ENCODE measurements around the gene TBX6.
"Not testable (repeated sequence)": the region's sequence is repeated elsewhere in the genome, so short reads cannot be mapped to it uniquely, and the experiment has no call there.

The TBX6 gene

DNA sequence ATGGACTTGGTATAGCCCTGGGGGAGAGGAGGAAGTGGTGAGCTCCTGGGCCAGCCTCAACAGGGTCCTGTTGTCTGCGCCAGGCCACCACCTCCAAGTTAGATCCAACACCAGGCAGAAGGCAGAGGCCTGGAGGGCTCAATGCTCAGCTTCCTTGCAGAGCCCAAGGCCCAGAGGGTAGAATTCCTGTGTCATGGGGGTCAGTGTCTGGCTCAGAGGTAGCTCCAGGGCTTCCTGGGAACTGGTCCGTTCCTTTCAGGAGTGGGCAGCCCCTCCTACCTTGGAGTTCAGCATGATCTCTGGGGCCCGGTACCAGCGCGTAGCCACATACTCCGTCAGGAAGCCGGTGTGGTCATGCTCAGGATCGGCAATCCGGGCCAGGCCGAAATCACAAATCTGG lies 26.0 kb upstream of the TBX6 start:
- DNase-seq (ENCODE audit: low spot score) = no peak
- TF ChIP-seq, protein P1, sequence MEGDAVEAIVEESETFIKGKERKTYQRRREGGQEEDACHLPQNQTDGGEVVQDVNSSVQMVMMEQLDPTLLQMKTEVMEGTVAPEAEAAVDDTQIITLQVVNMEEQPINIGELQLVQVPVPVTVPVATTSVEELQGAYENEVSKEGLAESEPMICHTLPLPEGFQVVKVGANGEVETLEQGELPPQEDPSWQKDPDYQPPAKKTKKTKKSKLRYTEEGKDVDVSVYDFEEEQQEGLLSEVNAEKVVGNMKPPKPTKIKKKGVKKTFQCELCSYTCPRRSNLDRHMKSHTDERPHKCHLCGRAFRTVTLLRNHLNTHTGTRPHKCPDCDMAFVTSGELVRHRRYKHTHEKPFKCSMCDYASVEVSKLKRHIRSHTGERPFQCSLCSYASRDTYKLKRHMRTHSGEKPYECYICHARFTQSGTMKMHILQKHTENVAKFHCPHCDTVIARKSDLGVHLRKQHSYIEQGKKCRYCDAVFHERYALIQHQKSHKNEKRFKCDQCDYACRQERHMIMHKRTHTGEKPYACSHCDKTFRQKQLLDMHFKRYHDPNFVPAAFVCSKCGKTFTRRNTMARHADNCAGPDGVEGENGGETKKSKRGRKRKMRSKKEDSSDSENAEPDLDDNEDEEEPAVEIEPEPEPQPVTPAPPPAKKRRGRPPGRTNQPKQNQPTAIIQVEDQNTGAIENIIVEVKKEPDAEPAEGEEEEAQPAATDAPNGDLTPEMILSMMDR (IDR thresholded peaks at IDR 0.05; ENCODE audit: extremely low read depth, missing control alignments) = no peak

DNA sequence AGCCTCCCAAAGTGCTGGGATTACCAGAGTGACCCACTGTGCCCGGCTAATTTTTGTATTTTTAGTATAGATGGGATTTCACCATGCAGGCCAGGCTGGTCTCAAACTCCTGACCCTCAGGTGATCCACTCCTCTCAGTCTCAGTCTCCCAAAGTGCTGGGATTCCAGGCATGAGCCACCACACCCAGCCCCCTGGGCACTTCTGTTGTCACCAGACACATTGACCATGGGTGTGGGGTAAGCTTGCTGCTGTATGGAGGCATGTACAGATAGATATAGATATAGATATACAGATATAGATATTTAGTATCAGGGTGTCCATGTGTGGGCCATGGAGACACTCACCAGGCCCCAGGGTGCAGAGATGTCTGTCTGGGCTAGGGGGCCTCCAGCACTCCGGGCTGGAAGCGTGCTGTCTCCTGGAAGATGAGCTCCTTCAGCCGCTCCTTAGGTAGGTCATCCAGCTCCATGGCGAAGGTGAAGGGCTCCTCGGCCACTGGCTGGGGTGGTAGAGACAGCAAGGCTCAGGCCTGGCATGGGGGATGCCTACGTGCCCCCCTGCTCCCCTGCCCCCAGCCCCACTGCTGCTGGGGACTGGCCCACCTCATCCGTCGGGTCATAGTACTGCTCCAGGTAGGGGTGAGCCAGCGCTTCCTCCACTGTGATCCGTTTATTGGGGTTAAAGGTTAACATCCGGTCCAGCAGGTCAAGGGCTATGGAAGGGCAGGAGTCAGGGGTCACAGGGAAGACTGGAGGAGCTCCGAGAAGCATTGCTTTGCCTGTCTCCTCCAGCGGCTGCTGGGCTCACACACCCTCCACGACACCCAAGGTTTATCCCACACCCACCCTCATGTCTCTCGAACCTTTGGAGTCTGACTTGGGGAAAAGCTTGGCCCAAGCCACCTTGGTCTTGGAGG lies 24.8 kb upstream of the TBX6 start:
- TF ChIP-seq, protein P1 (IDR thresholded peaks at IDR 0.05; ENCODE audit: extremely low read depth, missing control alignments) = no peak
- no peak for DNase-seq (ENCODE audit: low spot score)

DNA sequence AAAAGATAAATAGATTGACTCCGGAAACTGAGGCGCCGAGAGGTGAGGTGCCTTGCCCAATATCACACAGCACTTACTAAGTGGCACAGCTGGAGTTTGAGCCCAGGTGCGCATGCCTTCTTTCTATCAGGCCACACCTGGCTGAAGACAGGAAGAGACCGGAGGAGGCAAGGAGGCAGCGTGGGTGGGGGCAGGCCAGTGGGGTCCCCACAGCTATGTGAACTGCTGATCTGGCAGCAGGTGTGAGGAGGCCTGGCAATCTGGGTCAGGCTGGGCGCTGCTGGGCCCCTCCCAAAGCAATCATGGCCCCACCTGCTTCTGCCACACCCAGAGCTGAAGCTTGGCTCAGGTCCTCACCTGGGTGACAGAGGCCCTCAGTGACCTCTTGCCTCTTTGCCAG lies 23.5 kb upstream of the TBX6 start:
- no peak for DNase-seq (ENCODE audit: low spot score)

DNA sequence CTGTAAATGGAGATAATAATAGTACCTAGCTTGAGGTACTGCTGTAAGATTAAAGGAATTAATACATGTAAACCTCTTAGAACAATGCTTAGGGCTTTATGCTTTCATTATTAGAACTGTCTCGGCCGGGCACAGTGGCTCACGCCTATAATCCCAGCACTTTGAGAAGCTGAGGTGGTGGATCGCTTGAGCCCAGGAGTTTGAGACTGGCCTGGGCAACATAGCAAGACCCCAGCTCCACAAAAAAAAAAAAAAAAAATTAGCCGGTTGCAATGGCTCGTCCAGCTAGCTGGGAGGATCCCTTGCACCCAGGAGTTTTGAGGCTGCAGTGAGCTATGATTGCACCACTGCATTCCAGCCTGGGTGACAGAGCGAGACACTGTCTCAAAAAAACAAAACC lies 23.1 kb upstream of the TBX6 start:
- DNase-seq (ENCODE audit: low spot score) = not testable (repeated sequence)

More for the DNA sequence above, 23.5 kb upstream of the TBX6 start:
- TF ChIP-seq, protein P1 (IDR thresholded peaks at IDR 0.05; ENCODE audit: extremely low read depth, missing control alignments) = no peak

DNA sequence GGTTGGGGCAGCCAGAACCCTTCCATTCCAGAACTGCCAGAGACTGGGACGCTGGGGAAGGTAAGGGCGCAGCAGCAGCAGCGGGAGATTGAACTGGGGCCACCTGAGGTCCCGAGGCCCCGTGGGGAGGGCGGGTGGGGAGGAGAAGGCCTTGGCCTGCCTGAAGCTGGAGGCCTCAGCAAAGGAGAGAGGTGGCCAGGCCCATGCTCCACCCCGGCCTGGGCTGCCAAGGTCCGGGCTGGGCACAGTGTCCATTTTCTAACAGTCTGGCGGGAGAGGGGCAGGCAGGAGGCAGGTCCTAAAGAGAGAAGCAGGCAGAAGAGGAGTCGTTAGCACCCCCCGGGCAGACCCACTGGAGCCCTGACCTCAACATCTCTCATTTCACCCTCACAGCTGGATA lies 22.7 kb upstream of the TBX6 start:
- DNase-seq (ENCODE audit: low spot score) = no peak
- TF ChIP-seq, protein P1 (IDR thresholded peaks at IDR 0.05; ENCODE audit: extremely low read depth, missing control alignments) = no peak

DNA sequence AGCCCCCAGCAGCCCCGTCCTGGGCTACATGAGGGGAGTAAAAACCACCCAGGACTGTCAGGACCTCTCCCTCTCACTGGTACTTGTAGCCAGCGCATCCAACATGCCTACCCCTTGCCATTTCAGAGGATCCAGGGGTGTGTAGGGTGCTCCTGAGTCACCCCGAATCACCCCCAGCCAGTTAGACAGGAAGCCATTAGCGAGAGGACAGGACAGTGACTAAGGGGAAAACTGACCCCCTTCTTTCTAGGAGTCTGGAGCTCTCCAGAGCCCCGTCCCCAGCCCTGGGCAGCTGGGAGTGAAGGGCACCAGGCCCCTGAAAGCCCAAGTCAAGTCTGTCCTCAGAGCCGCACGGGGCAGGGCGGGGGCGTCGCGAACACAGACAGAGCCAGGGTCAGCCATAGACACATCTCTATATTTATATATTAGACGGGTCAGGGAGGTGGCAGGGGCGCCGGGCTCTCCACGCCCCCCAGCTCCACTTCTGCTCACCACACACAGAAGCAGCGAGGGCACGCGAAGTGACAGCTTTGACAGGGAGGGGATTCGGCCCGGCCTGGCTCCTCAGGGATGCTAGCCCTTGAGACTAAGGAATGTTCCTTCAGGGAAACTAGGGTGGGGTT lies 22.1 kb upstream of the TBX6 start:
- TF ChIP-seq, protein P1 (IDR thresholded peaks at IDR 0.05; ENCODE audit: extremely low read depth, missing control alignments) = no peak
- DNase-seq (ENCODE audit: low spot score) = no peak

DNA sequence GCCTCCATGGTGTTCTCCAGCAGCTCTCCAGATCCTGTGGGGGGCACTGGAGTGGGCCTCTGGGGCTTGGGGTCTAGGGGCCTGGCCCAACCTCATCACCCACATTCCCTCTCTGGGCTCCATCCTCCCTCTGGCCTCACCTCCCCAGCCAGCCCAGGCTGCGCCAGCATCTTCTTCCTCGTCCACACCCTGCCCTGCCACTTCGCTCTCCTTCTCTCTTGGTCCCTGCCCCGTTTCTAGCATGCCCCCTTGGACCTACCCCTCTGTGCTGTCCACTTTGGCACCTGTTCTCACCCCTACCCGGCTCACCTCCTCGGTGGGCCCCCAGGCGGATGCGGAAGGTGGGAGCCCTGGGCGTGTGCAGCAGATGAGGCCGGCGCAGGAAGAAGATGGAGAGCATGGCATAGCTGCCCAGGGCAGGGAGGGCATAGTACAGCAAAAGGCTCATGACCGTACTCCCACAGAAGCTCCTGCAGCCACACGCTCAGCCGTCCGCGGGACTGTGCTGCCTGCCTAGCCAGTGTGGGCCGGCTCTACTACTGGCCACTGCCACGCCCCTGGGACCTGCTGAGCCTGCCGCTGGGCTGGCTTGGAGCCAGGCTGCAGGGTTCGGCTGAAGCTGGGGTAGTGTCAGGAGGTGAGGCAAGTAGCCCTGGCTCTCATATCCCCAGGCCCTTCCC lies 21.4 kb upstream of the TBX6 start, which contains the start of gene GDPD3:
Gene GDPD3 (minus strand): TSS at position 507 of the 680 bp plus-strand sequence. CDS start 59 bp downstream, at position 448.
- TF ChIP-seq, protein P1 (IDR thresholded peaks at IDR 0.05; ENCODE audit: extremely low read depth, missing control alignments) = no peak
- no peak for DNase-seq (ENCODE audit: low spot score)

All from GM20000 (cell line).